Ishikawa (cell line): ENCODE results near the gene NOL4L.

Source experiments
- EP300 ChIP-seq: IDR thresholded peaks from 2 replicates; pipeline ENCODE4 v1.6.1; 2012; ENCODE audit warnings: borderline replicate concordance
- FOXM1 ChIP-seq: IDR thresholded peaks from 2 replicates; pipeline ENCODE4 v1.6.1; 2012; ENCODE audit warnings: low read depth, borderline replicate concordance
- MAX ChIP-seq: IDR thresholded peaks from 2 replicates; pipeline ENCODE4 v1.6.1; 2012
- RAD21 ChIP-seq: IDR thresholded peaks from 2 replicates; pipeline ENCODE4 v1.6.1; 2012; ENCODE audit warnings: low read depth
- REST ChIP-seq: IDR thresholded peaks from 2 replicates; pipeline ENCODE4 v1.6.1; 2012; ENCODE audit warnings: low read depth, mild to moderate bottlenecking
- TAF1 ChIP-seq: IDR thresholded peaks from 2 replicates; pipeline ENCODE4 v1.6.1; 2012; ENCODE audit warnings: low read depth, mild to moderate bottlenecking
- TCF12 ChIP-seq: IDR thresholded peaks from 2 replicates; pipeline ENCODE4 v1.6.1; 2012; ENCODE audit warnings: low read depth
- TEAD4 ChIP-seq: IDR thresholded peaks from 2 replicates; pipeline ENCODE4 v1.6.1; 2012
- YY1 ChIP-seq: IDR thresholded peaks from 2 replicates; pipeline ENCODE4 v1.6.1; 2012; ENCODE audit warnings: low read depth
- ZBTB7A ChIP-seq: IDR thresholded peaks from 2 replicates; pipeline ENCODE4 v1.6.1; 2012; ENCODE audit warnings: low read depth

GRCh38 chr20:32544893-32545840 lies 40.0 kb downstream of the NOL4L start:
- TF ChIP-seq MAX (no peak), EP300 (no peak), ZBTB7A (no peak), TAF1 (no peak), YY1 (no peak), TCF12 (no peak), REST (no peak), RAD21 (no peak), TEAD4 (no peak), FOXM1 (no peak)
